Measurements from ENCODE around the gene MGAT5. TPM values are rescaled to one million over a fixed set of nuclear protein-coding genes. Genes with fewer than 3 reads are reported as not detected.
A peak's percentile ranks its signal among the peaks of the same experiment; 100 is the strongest.

Gene MGAT5
- total and polyA plus RNA-seq, 8 donors, result 2.9 to 36.9 (median 19.6) TPM

- Histone ChIP-seq H3K4me3 (no peak overlapping the region), H3K27ac (no peak overlapping the region), H3K36me3 (no peaks in the 10 kb centered on the region), H3K4me1 (peaks cover 0 to 6% (median 5%) of the 10 kb centered on the region in 3 donors), H3K9me3 (no peaks in the 10 kb centered on the region), H3K27me3 (no peaks in the 10 kb centered on the region)
- 89 to 90% methylated on average over 5 of the region's 5 CpGs for WGBS, 2 donors
- no peak for FAIRE-seq
- TF ChIP-seq CTCF (IDR thresholded peaks at IDR 0.05), result no peak
- intact Hi-C loops (cut with DNase I), result no loop called here
- ATAC-seq, result peak in 3 of 4 donors; percentile 34 to 52 (median 44)
- peak in 1 of 6 donors; percentile 13 for DNase-seq
These were observed 152.4 kb downstream of the MGAT5 start for GRCh38 chr2:134406311-134406710.

DNA sequence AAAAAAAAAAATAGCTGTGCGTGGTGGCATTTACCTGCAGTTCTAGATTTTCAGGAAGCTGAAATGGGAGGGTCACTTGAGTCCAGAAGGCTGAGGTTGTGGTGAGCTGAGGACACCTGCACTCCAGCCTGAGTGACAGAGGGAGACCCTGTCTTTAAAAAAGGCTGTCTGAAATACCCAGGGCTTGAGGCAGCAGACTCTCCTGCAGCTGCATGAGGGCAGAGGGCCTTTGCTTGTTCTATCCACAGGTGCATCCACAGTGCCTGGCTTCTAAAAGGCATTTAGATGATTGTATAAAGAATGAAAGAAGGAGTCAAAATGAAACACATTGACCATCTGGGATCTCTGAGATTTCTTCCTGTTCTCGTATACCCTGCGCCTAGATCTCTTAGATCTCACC is 152.9 kb downstream of the MGAT5 start:
- Histone ChIP-seq H3K4me1 (peaks cover 0 to 10% (median 5%) of the 10 kb centered on the region in 3 donors), H3K9me3 (no peaks in the 10 kb centered on the region), H3K36me3 (no peaks in the 10 kb centered on the region), H3K4me3 (no peak overlapping the region), H3K27me3 (no peaks in the 10 kb centered on the region), H3K27ac (no peak overlapping the region)
- WGBS, 2 donors, result 78 to 96% methylated on average over 3 of the region's 3 CpGs
- FAIRE-seq (no peak), DNase-seq (no peak), ATAC-seq (no peak)
- no peak for TF ChIP-seq CTCF (IDR thresholded peaks at IDR 0.05)
- intact Hi-C loops (cut with DNase I), result no loop called here

DNA sequence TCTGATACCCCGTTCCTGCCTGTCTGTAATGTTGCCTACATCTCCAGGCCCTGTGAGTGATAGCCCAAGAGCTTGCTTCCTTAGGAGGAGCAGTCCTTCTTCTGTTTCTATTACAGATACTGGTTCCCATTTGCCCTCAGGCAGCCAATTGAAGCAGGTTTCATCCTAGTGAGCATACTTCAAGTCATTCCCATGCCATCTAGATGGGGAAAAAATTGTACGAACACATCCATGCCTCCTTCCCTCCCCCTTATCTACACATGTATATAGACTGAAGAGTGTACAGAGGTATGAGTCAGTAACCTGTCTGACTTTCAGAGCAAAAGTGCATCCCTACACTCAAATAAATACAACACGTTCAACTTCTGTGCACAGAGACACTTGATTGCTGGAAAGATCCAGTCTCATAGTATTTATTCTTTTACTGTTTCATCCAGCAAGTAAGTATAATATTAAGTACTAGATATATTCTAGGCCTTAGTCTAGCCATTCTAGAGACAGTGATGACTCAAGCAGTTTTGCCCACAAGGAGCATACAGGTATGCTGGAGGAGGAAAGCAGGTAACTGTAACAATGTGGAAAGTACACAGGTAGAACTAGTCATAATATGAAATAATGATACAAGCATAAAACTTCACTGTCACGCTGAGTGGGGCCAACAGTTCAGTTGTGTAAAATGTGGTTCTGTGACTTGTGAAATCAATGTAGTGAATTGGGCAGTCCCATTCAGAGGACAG is 153.4 kb downstream of the MGAT5 start:
- intact Hi-C loops (cut with DNase I), result no loop called here
- H3K4me1 ChIP-seq, result peaks cover 0 to 16% (median 5%) of the 10 kb centered on the region in 3 donors
- H3K27ac ChIP-seq, result no peak overlapping the region
- H3K9me3 ChIP-seq, result no peaks in the 10 kb centered on the region
- DNase-seq, result no peak
- no peak for TF ChIP-seq CTCF (IDR thresholded peaks at IDR 0.05)
- FAIRE-seq, result no peak
- H3K27me3 ChIP-seq, result no peaks in the 10 kb centered on the region
- H3K4me3 ChIP-seq, result no peak overlapping the region
- no peak for ATAC-seq
- no peaks in the 10 kb centered on the region for H3K36me3 ChIP-seq
- WGBS, 2 donors, result 92 to 96% methylated on average over 4 of the region's 4 CpGs

GRCh38 chr2:134408386-134408785 is 154.5 kb downstream of the MGAT5 start:
- Histone ChIP-seq H3K27ac (no peak overlapping the region), H3K36me3 (no peaks in the 10 kb centered on the region), H3K9me3 (no peaks in the 10 kb centered on the region), H3K4me1 (peaks cover 0 to 17% (median 0%) of the 10 kb centered on the region in 3 donors), H3K4me3 (no peak overlapping the region), H3K27me3 (no peaks in the 10 kb centered on the region)
- 82 to 88% methylated on average over 3 of the region's 3 CpGs for WGBS, 2 donors
- FAIRE-seq (no peak), ATAC-seq (no peak), DNase-seq (no peak)
- intact Hi-C loops (cut with DNase I), result no loop called here
- no peak for TF ChIP-seq CTCF (IDR thresholded peaks at IDR 0.05)

DNA sequence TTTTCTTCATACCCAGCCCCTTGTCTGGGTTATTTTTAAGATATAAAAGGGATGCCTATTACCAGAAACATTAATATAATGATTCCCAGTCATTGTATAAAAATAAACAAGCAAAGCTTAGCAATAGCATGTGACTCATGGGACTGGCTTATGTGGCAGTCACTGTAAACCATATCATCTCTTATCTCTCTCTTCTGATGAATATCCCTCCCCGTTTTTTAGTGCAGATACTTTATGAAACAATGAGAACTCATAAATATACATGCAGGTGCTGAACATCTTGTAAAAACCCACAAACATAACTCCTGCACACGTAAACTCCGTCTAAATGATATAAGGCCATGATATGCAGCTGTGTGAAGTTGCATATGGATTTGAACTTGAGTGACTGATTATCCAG is 154.9 kb downstream of the MGAT5 start:
- H3K4me3 ChIP-seq, result no peak overlapping the region
- FAIRE-seq (no peak), DNase-seq (no peak), ATAC-seq (no peak)
- 49 to 59% methylated on average over 3 of the region's 3 CpGs for whole genome bisulfite sequencing, 2 donors
- H3K27ac ChIP-seq, result no peak overlapping the region
- peaks cover 0 to 17% (median 0%) of the 10 kb centered on the region in 3 donors for H3K4me1 ChIP-seq
- no peaks in the 10 kb centered on the region for H3K9me3 ChIP-seq
- no peaks in the 10 kb centered on the region for H3K27me3 ChIP-seq
- no peak for TF ChIP-seq CTCF (IDR thresholded peaks at IDR 0.05)
- intact Hi-C loops (cut with DNase I), result no loop called here
- no peaks in the 10 kb centered on the region for H3K36me3 ChIP-seq

Data from pancreas (tissue), 10 donors.